Stimulated activated CD4-positive, alpha-beta T cell treated with anti-CD3 and anti-CD28 coated beads, Interleukin-2, amount 100 ng/mL, for 48 hours (primary cell): Measurements from ENCODE around the gene HS3ST5.
"Not testable (repeated sequence)": the region's sequence is repeated elsewhere in the genome, so short reads cannot be mapped to it uniquely, and the experiment has no call there.

Source experiments
- DNase-seq, 2 donors: peaks; one replicate each; pipeline ENCODE4 v3.0.0-alpha.2; 2020

The HS3ST5 gene

GRCh38 chr6:114327074-114327473 lies 15.7 kb downstream of the HS3ST5 start:
- DNase-seq = no peak

GRCh38 chr6:114323784-114324183 lies 19.0 kb downstream of the HS3ST5 start:
- DNase-seq = no peak

GRCh38 chr6:114319749-114320148 lies 23.1 kb downstream of the HS3ST5 start:
- DNase-seq = no peak

GRCh38 chr6:114315831-114316595 lies 26.8 kb downstream of the HS3ST5 start:
- no peak for DNase-seq

- not testable (repeated sequence) for DNase-seq
Observed at GRCh38 chr6:114313816-114314215, 29.0 kb downstream of the HS3ST5 start.

- DNase-seq = no peak
Observed at GRCh38 chr6:114312931-114313330, 29.9 kb downstream of the HS3ST5 start.

- no peak for DNase-seq
Observed at GRCh38 chr6:114310053-114310452, 32.8 kb downstream of the HS3ST5 start.

- no peak for DNase-seq
Observed at GRCh38 chr6:114304304-114304887, 38.4 kb downstream of the HS3ST5 start.

- no peak for DNase-seq
Observed at GRCh38 chr6:114301596-114302219, 41.1 kb downstream of the HS3ST5 start.

- no peak for DNase-seq
Observed at GRCh38 chr6:114297135-114297534, 45.7 kb downstream of the HS3ST5 start.

- DNase-seq = no peak
Observed at GRCh38 chr6:114292431-114292830, 50.4 kb downstream of the HS3ST5 start.

GRCh38 chr6:114291428-114291827 lies 51.4 kb downstream of the HS3ST5 start:
- DNase-seq = no peak

- DNase-seq = no peak
Observed at GRCh38 chr6:114290864-114291263, 52.0 kb downstream of the HS3ST5 start.

- DNase-seq = no peak
Observed at GRCh38 chr6:114288701-114289495, 53.9 kb downstream of the HS3ST5 start.

- no peak for DNase-seq
Observed at GRCh38 chr6:114287461-114287860, 55.4 kb downstream of the HS3ST5 start.

GRCh38 chr6:114286211-114286610 lies 56.6 kb downstream of the HS3ST5 start:
- no peak for DNase-seq

GRCh38 chr6:114284281-114284680 lies 58.5 kb downstream of the HS3ST5 start:
- no peak for DNase-seq

- DNase-seq = no peak
Observed at GRCh38 chr6:114282292-114282691, 60.5 kb downstream of the HS3ST5 start.

- DNase-seq = no peak
Observed at GRCh38 chr6:114281496-114281895, 61.3 kb downstream of the HS3ST5 start.

- no peak for DNase-seq
Observed at GRCh38 chr6:114280239-114280982, 62.4 kb downstream of the HS3ST5 start.

GRCh38 chr6:114277220-114277619 lies 65.6 kb downstream of the HS3ST5 start:
- DNase-seq = no peak

- no peak for DNase-seq
Observed at GRCh38 chr6:114276783-114277182, 66.0 kb downstream of the HS3ST5 start.

GRCh38 chr6:114274836-114275235 lies 68.0 kb downstream of the HS3ST5 start:
- DNase-seq = no peak
